ENCODE data around the gene C4A.
"Not testable (repeated sequence)": the region's sequence is repeated elsewhere in the genome, so short reads cannot be mapped to it uniquely, and the experiment has no call there.

DNA sequence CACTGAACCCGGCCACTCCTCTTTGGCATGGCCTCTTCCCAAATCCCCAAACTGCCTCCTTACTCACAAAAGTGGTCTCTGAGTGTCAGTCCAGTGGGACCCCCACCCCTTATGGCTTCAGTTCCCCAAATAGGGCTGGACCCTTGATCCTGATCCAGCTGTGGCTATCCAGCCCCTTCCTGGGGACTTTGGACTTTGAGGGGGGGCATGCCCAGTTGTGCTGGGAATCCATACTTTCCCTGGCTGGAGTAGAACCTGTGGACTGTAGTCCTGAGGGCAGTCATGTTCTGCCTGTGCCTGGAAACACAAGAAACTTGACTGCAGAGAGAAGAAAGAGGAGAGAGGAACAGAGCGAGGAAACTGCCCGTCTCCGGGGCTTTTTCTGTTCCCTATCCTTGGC, 22.5 kb downstream of the C4A start:
- TF ChIP-seq, protein P1, sequence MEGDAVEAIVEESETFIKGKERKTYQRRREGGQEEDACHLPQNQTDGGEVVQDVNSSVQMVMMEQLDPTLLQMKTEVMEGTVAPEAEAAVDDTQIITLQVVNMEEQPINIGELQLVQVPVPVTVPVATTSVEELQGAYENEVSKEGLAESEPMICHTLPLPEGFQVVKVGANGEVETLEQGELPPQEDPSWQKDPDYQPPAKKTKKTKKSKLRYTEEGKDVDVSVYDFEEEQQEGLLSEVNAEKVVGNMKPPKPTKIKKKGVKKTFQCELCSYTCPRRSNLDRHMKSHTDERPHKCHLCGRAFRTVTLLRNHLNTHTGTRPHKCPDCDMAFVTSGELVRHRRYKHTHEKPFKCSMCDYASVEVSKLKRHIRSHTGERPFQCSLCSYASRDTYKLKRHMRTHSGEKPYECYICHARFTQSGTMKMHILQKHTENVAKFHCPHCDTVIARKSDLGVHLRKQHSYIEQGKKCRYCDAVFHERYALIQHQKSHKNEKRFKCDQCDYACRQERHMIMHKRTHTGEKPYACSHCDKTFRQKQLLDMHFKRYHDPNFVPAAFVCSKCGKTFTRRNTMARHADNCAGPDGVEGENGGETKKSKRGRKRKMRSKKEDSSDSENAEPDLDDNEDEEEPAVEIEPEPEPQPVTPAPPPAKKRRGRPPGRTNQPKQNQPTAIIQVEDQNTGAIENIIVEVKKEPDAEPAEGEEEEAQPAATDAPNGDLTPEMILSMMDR (IDR thresholded peaks at IDR 0.05), result not testable (repeated sequence)
- not testable (repeated sequence) for TF ChIP-seq POLR2A, EP300, POLR2AphosphoS5 (IDR thresholded peaks at IDR 0.05)

All from gastroesophageal sphincter (tissue), 3 donors.